PFSK-1 (cell line): ENCODE results near the gene KCNG2.

Experiments
- FOXP2 ChIP-seq: optimal IDR thresholded peaks from 2 replicates; pipeline ENCODE3; 2011; ENCODE audit warnings: borderline replicate concordance, control low read depth, inconsistent platforms; ENCODE audit not compliant: insufficient read depth; ENCODE audit errors: extremely low read length, extremely low read depth
- POLR2AphosphoS5 ChIP-seq: IDR thresholded peaks from 2 replicates; pipeline ENCODE4 v1.6.1; 2012; ENCODE audit warnings: low read depth, mild to moderate bottlenecking, control low read depth, low read length, moderate library complexity
- REST ChIP-seq, 2 experiments: IDR thresholded peaks; 2 replicates each; pipeline versions ENCODE4 v1.6.1 to v1.8.0; 2011 to 2012; ENCODE audit warnings: low read depth in 2 of 2, low read length in 2 of 2, control low read depth in 1 of 2, inconsistent platforms in 1 of 2, mild to moderate bottlenecking in 1 of 2, moderate library complexity in 1 of 2; ENCODE audit not compliant: insufficient read depth in 1 of 2
- SIN3A ChIP-seq: IDR thresholded peaks from 2 replicates; pipeline ENCODE4 v1.6.1; 2012; ENCODE audit warnings: mild to moderate bottlenecking, low read length, moderate library complexity, borderline replicate concordance; ENCODE audit not compliant: insufficient read depth
- TAF1 ChIP-seq: IDR thresholded peaks from 2 replicates; pipeline ENCODE4 v1.6.1; 2012; ENCODE audit warnings: low read length, control low read depth, borderline replicate concordance; ENCODE audit not compliant: insufficient read depth

Gene KCNG2

DNA sequence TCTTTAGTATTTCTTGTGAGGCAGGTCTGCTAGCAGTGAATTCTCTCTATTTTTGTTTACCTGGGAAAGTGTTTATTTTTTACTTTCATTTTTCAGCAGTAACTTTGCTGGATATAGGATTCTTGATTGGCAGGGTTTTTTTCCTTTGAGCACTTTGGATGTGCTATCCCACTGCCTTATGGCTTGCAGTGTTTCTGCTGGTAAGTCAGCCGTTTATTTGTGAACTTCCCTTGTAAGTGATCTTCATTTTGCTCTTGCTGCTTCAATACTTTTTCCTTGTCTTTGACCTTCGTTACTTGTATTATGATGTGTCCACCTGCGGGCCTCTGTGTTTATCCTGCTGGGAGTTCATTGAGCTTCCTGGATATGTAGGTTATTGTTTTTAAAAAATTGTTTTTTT, 99.0 kb downstream of the KCNG2 start:
- TF ChIP-seq POLR2AphosphoS5: no peak
- TF ChIP-seq REST (IDR thresholded peaks at IDR 0.05; ENCODE audit: insufficient read depth in 1 of 2, low read depth in 2 of 2, low read length in 2 of 2): no peak
- no peak for TF ChIP-seq TAF1
- no peak for TF ChIP-seq FOXP2
- TF ChIP-seq SIN3A: no peak

GRCh38 chr18:79897940-79898625, 100.3 kb downstream of the KCNG2 start:
- TF ChIP-seq FOXP2: no peak
- TF ChIP-seq SIN3A: no peak
- no peak for TF ChIP-seq TAF1
- no peak for TF ChIP-seq POLR2AphosphoS5
- TF ChIP-seq REST (IDR thresholded peaks at IDR 0.05; ENCODE audit: insufficient read depth in 1 of 2, low read depth in 2 of 2, low read length in 2 of 2): no peak

DNA sequence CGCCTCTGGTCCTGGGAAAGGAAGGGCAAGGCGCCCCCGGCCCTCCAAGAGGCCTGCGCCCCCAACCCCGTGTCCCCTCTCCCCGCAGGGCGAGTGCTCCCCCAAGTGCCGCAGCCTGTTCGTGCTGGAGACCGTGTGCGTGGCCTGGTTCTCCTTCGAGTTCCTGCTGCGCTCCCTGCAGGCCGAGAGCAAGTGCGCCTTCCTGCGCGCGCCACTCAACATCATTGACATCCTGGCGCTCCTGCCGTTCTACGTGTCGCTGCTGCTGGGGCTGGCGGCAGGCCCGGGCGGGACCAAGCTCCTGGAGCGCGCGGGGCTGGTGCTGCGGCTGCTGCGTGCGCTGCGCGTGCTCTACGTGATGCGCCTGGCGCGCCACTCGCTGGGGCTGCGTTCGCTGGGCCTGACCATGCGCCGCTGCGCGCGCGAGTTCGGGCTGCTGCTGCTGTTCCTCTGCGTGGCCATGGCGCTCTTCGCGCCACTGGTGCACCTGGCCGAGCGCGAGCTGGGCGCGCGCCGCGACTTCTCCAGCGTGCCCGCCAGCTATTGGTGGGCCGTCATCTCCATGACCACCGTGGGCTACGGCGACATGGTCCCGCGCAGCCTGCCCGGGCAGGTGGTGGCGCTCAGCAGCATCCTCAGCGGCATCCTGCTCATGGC, 101.3 kb downstream of the KCNG2 start:
- TF ChIP-seq SIN3A (no peak), FOXP2 (no peak), REST (IDR thresholded peaks at IDR 0.05; ENCODE audit: insufficient read depth in 1 of 2, low read depth in 2 of 2, low read length in 2 of 2) (no peak), TAF1 (no peak), POLR2AphosphoS5 (no peak)

DNA sequence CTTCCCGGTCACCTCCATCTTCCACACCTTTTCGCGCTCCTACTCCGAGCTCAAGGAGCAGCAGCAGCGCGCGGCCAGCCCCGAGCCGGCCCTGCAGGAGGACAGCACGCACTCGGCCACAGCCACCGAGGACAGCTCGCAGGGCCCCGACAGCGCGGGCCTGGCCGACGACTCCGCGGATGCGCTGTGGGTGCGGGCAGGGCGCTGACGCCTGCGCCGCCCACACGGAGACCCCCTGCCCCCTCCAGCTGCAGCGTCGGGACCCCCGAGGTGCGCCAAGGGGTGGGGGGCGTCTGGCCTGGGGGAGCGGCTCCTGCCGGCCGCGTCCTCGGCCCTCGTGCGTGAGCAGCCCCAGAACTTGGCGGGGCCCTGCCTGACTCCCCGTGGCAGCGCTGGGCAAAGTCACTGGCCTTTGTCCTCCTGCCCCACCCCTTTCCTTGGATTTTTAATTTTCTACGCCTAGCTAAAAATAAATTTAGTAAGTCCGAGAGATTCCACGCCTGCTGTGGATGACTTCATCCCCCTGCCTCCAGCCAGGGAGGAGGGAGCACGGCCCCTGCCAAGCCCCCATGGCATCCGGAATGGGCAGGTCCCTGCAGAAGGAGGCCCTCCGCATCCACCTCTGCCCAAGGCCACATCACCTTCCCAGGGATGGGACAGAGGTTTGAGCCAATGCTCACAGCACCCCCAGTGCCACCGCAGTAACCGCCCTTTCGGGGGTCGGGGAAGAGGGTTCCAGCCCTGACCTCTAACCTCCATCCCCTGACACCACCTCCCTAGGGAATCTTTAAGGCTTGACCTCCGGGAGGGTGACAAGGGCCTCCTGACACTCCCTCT, 102.1 kb downstream of the KCNG2 start:
- TF ChIP-seq REST (IDR thresholded peaks at IDR 0.05; ENCODE audit: insufficient read depth in 1 of 2, low read depth in 2 of 2, low read length in 2 of 2) (no peak), SIN3A (no peak), FOXP2 (no peak), POLR2AphosphoS5 (no peak), TAF1 (no peak)
